GM18858 (cell line): ENCODE results near the gene GNG7.
"Not testable (repeated sequence)": the region's sequence is repeated elsewhere in the genome, so short reads cannot be mapped to it uniquely, and the experiment has no call there.

Source experiments
- ATAC-seq: cut with Tn5 transposase; IDR thresholded peaks from one replicate; pipeline ENCODE4 v1.9.1; 2021; ENCODE audit not compliant: unreplicated experiment

Gene GNG7

DNA sequence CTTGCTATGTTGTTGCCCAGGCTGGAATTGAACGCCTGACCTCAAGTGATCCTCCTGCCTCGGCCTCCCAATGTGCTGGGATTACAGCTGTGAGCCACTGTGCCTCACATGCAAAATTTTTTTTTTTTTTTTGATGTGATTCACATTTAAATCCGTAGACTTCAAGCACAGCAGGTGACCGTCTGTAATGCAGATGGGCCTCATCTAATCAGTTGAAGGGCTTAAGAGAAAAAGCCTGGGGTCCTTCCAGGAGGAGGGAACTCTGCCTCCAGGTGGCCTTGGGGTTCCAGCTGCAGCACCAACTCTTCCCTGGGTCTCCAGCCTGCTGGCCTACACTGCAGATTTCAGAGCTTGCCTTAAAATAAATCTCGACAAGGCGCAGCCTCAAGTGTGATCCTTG is 183.0 kb downstream of the GNG7 start:
- no peak for ATAC-seq

DNA sequence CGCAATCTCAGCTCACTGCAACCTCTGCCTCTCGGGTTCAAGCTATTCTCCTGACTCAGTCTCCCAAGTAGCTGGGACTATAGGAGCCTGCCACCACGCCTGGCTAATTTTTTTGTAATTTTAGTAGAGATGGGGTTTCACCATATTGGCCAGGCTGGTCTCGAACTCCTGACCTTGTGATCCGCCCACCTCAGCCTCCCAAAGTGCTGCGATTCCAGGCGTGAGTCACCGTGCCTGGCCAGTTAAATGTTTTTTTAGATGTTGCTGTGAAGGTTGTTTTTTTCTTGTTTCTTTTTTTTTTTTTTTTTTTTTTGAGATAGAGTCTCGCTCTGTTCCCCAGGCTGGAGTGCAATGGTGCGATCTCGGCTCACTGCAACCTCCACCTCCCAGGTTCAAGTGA is 183.6 kb downstream of the GNG7 start:
- ATAC-seq = not testable (repeated sequence)

DNA sequence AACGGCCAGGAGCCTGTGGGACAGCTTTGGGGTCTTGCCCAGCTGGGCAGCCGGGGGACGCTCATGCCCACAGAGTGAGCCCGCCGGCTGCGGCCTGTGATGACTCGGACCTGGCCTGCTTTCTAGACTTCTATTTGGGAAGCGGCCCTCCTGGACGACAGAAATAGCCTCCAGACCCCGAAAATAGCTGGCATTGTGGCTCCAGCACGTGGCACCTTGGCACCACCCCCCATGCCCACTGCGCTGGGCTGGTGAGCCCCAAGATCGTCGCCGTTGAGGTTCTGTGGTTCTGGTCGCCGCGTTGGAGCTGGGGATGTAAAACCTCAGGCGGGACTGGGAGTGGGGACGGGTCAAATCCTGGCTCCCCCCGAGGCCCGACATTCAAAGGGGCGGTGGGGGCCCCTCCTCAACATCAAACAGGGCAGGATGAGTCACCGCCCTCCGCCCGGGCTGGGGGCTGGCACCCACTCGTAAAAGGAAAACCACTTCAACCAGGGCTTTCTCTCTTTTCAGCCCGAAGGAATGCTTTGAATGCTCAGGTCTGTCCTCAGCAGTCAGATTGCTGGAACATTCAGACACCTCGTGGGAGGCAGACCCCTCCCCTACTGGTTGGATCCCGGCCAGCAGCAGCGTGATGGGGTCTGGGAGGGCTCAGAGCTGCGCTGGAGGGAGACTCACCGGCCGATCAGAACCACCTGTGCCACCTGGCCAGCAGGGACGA is 184.5 kb downstream of the GNG7 start:
- ATAC-seq = no peak

GRCh38 chr19:2516727-2517126 is 185.8 kb downstream of the GNG7 start:
- ATAC-seq = no peak

DNA sequence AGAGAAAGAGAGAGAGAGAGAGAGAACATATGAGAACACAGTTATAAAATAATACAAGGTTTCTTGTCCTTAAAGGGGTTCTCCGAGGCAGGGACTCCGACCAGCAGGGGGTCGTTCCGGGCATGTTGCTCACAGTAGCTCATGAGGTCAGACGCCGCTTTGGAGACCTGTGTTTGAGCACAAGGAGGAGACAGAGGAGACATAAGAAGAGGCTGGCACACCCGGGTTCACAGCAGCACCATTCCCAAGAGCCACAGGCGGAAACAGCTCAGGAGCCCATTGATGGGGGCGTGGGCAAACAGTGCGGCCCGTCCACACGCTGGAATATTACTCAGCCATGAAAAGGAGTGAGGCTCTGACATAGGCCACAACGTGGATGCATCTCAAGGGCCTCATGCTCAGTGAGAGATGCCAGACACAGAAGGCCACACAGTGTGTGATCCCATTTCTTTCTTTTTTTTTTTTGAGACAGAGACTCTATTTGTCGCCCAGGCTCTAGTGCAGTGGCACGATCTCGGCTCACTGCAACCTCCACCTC is 187.4 kb downstream of the GNG7 start:
- no peak for ATAC-seq

- no peak for ATAC-seq
Observed at GRCh38 chr19:2512523-2513431, 189.7 kb downstream of the GNG7 start.

DNA sequence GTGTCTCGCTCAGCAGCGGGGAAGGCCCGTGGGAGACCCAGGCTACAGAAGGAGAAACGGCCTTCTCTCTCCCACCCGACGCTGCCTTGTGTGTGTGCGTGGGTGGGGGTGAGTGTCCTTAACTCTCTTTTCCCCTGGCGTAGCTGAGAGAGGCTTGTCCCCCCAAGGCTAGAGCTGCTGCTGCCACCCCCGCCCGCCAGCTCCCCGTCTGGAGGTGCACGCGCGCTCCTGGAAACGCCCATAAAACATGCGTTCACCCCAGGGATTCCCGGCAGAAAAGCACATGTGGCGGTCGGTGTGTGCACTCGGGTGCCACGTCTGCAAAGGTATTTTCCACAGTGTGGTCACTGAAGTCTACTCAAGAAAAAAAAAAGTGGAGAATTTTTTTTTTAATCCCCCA is 190.5 kb downstream of the GNG7 start:
- no peak for ATAC-seq

- ATAC-seq = no peak
Observed at GRCh38 chr19:2511570-2511969, 190.9 kb downstream of the GNG7 start.

DNA sequence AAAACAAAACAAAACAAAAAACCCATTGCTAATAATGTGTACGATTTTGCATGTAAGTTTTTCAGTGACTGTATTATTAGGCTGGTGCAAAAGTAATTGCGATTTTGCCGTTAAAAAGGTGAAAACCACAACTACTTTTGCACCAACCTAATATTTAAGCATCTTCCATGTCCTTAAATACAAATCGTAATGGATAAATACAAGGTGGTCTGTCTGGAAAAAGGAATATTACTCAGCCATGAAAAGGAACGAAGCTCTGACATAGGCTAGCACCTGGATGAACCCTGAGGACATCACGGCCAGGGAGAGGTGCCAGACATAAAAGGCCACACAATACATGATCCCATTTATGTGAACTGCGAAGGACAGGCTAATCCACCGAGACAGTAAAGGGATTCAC is 193.4 kb downstream of the GNG7 start:
- no peak for ATAC-seq

DNA sequence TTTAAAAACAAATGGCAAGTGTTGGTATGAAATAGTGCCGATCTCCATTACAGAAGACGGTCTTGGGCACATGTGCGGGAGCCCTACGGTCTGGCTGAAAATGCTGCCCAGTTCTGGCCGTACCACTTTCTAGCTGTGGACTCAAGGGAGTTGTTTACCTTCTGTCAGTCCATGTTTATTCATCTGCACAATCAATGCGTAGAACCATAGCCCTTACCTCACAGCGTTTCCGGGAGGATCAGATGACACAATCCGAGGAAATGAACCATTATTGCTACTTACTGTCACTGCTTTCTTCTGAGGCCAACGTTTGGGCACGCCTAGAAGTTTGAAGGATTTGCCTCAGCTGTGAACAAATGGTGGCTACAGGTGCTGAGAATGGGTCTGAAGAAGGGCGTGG is 195.4 kb downstream of the GNG7 start:
- no peak for ATAC-seq

DNA sequence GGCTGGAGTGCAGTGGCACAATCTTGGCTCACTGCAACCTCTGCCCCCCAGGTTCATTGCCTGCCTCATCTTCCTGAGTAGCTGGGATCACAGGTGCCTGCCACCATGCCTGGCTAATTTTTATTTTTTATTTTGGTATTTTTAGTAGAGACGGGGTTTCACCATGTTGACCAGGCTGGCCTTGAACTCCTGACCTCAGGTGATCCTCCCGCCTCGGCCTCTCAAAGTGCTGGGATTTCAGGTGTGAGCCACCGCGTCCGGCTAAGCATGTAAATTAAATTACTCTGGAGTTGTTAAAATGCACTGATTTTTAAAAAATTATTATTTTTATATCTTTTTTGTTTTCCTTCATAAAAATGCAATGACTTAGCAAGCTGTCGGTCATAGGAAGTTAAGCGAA is 195.8 kb downstream of the GNG7 start:
- ATAC-seq = not testable (repeated sequence)

GRCh38 chr19:2503521-2504109 is 198.9 kb downstream of the GNG7 start:
- no peak for ATAC-seq

DNA sequence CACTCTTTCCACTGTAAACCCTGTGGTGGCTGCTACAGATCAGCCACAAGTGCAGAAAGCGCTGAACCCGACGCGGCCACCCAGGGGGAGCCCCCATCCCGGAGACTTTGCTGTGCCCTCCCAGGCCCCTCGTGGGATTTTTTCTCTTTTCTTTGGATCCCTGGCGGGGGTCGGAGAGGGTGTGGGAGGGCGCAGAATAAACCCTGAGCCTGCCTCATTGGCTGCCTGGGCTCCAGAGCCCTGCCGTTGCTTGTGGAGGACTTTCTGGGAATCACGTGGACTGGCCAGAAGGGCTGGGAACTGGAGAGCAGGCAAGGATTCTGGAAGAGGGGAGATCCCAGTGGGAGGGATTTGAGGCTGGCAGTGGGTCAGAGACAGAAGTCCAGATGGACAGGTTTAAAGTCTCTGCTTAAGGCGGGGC is 201.6 kb downstream of the GNG7 start:
- no peak for ATAC-seq

DNA sequence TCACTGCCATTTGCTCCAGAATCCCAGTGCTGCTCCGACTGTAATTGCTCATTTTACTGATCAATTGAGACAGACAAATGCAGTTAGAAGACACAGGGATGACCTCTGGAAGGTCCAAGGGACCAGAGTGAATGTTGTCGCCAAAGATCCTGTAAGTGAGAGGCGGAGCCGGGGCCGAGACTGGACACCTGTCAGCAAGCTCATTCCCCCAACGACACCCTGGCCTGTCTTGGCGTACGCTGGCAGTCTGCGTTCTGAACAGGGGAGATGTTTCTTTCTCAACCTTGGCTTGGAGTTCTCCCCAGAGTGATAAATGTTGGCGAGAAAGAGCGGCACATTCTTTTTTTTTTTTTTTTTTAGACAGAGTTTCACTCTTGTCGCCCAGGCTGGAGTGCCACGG is 202.3 kb downstream of the GNG7 start:
- ATAC-seq = no peak

DNA sequence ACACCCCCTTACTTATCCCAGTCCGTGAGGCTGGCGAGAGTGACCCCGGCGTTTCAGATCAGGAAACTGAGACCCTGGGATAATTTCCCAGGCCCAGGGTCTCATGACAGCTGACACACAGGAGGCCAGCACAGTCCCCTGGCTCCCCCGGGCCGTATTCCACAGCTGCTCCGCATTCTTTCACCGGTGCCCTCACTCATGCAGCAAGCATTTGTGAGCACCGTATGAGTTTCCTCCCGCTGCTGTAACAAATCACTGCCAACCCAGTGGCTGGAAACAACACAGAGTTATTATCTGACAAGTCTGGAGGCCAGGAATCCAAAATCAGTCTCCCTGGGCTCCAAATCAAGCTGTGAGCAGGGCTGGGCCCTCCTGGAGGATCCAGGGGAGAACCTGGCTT is 205.3 kb downstream of the GNG7 start:
- no peak for ATAC-seq

DNA sequence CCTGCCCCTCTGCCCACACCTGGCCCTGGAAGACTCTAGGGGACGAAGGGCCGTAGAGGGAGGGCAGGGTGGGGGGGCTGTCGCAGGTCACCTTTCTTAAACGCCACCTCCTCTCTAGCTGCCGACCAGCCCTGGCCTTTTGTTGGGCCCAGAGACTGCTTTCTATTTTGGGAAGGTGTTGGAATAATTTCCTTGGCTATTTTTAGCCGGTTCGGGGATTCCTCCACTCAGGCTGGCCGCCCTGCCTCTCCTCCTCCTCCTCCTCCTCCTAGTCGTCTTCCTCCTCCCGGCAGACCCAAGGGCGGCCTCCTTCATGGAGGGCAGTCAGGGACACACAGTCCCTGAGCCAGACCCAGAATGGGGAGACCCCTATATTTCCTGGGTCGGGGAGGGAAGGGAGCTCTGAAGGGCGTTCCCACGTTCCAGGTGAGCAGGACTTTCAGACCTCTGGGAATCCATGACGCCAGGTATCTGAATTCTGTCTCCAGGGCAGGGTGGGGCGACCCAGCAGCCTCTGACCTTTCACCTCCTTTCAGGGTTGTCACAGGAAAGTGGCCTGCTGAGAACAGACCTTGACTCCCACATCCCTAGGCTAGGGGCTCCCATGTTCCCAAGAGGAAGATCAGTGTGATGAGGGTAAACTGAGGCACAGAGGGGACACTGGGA is 206.7 kb downstream of the GNG7 start:
- no peak for ATAC-seq

GRCh38 chr19:2495130-2495641 is 207.3 kb downstream of the GNG7 start:
- no peak for ATAC-seq

DNA sequence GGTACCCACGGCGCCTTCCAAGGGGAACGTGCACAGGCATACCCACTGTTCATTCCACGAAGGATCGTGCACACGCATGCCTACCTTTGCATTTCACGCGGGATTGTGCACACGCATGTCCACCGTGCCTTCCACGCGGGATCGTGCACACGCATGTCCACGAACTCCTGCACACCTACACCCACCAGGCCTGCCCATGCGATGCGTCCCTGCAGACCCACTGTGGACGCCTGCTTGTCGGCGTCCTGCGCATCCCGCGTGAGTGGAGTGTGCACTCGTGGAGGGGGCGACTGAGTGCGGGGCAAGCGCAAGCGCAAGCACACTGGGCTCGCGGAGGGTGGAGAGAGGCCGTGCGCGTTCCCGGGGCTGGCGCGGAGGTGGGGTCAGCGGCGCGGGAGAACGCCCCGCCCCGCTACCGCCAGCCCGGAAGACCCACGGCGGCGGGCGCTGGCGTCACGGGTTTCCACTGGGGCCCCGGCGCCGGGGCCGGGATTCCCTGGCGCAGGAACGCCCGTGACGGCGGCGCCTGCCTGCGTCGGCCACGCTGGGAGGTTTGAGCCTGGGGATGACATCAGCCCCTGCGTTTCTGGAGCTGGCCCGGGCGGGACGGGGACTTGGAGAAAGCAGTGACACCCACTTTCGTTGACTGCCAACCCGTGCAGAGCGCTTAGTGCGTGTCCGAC is 207.9 kb downstream of the GNG7 start:
- ATAC-seq = no peak

- no peak for ATAC-seq
Observed at GRCh38 chr19:2494084-2494446, 208.4 kb downstream of the GNG7 start.

DNA sequence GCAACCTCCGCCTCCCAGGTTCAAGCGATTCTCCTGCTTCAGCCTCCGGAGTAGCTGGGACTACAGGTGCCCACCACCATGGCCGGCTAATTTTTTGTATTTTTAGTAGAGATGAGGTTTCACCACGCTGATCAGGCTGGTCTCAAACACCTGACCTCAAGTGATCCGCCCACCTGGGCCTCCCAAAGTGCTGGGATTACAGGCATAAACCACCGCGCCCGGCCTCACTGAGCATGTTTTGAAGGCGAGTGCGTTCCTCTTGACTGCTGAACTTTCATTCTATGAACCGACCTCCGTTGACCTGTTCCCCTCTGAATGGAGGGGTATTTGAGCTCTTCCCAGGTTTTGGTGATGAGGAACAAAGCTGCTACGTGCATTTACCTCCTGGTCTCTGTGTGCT is 209.0 kb downstream of the GNG7 start:
- not testable (repeated sequence) for ATAC-seq
